ENCODE measurements around the gene TAAR8.

DNA sequence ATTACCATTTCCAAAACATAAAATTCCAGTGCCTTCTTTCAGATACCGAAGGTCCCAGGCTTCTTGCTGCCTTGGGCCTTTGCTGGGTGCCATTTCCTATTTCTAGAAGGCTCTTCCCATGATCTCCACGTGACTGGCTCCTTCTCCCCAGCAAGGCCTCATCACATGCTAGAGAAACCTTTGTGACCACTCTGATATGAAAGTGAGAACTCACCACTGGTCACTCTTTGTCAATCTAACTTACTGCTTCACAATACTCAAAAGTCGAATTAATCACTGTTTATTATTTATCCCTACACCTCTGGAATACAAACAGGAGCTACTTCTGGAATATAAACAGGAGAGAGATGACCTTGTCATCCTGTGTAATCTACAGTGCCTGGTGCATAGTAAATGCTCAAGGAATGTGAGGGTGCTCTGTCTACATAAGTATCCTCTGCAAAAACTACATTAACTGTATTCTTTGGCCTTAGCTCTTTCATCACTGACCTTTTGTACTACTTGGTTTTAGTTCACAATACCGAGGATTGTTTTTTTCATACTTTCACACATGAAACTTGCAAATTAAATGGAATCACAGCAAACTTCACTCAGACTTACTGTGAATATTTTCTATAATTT is 41.2 kb upstream of the TAAR8 start:
- TF ChIP-seq POLR2AphosphoS5 (IDR thresholded peaks at IDR 0.05) = no peak
- no peak for TF ChIP-seq CTCF (IDR thresholded peaks at IDR 0.05)
- TF ChIP-seq POLR2A (IDR thresholded peaks at IDR 0.05) = no peak
